ENCODE data around the gene KLF13. TPM values are rescaled to one million over a fixed set of nuclear protein-coding genes. Genes with fewer than 3 reads are reported as not detected.

The KLF13 gene
- total RNA-seq, 1 donor from 2014 or later = 42.7 TPM

DNA sequence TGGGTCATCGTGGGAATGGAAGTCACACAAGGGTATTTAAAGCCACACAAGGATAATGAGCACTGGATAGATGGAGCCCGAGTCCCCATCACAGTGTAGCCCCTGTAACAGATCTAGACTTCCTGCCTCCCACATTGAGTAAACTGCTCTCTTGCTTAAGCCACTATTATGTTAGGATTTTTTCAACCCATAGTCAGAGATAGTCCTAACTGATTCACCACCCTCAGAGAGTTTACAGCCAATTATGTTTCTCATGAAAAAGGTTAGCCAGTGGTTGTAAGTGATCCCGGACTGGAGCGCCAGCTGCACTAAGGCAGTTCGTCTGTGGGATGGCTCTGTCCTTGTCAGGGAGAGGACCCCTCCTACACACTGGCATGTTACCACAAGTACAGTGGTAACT lies 77.0 kb downstream of the KLF13 start:
- ATAC-seq = no peak

DNA sequence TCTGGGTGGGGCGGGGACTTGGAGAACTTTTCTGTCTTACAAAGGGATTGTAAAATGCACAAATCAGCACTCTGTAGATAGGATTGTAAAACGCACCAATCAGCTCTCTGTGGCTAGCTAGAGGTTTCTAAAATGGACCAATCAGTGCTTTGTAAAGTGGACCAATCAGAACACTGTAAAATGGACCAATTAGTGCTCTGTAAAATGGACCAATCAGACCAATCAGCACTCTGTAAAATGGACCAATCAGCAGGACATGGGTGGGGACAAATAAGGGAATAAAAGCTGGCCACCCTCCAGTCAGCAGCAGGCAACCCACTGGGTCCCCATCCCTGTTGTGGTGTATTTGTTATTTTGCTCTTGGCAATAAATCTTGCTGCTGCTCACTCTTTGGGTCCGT lies 77.7 kb downstream of the KLF13 start:
- no peak for ATAC-seq

DNA sequence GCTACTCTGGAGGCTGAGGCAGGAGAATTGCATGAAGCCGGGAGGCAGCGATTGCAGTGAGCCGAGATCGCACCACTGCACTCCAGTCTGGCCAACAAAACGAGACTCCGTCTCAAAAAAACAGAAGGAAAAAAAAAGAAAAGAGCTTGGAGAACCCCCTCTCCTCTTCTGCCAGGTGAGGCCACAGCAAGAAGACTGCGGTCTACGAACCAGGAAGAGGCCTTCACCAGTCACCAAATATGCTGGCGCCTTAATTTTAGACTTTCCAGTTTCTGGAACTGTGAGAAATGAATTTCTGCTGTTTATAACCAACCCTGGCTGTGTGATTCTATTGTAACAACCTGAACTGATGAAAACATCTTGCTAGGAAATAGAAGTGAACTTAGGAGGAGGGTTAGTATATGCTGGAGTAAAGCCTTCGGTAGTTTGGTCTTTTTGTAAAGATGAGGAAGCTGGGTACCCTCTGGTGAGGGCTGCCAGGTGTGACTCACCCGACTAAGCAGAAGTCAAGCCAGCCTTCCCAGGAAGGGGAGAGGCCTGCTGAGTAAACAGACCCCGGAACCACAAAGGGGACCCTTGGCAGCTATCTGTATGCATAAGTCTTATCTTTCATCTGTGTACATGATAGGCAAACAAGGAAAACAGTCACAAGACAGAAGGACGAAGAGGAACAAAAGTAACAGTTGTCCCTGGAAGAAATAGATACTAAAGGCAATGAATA lies 78.7 kb downstream of the KLF13 start:
- no peak for ATAC-seq

DNA sequence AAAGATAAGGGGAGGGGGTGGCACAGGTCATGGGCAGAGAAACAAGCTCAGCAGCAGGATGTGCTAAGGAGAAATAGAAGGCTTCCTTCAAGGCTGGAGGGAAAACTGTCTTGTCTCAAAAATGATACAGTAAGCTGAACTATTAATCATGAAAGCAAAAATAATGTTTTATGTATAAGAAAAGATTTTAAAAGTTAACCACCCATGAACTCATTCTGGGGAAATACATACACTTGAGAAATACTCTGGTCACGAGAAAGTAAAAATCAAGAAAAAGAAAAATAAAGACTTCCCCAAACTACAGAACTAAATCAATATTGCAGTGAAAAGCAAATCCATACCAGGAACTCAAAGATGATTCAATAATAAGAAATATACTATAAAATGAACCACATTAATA lies 80.7 kb downstream of the KLF13 start:
- no peak for ATAC-seq

DNA sequence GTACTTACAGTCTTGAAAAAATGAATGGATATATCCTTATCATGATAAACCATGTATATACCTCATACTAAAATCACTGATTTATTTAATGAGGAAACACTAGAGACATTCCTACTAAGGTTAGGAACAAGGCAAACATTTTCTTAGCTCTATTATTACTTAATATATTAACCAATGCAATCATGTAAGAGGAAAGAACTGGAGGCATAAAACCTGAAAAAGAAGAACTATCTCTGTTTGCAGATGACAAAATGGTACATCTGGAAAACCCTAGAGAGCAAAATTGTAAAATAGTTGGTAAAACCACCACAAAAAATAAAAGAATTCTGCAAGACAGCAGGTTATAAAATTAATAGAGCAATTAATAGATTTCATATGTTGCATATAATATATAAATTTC lies 81.2 kb downstream of the KLF13 start:
- no peak for ATAC-seq

DNA sequence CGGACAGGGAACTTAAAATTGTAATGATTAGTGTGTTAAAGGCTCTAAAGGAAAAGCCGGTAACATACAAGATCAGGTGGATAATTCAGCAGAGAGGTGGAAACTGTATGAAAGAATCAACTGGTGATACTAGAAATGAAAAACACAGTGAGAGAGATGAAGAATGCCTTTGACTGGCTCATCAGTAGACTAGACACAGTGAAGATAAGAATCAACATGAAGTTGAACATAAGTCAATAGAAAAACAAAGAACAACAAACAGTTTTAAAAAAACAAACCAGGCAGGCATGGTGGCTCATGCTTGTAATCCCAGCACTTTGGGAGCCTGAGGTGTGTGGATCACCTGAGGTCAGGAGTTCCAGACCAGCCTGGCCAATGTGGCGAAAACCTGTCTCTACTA lies 82.1 kb downstream of the KLF13 start:
- ATAC-seq = no peak

DNA sequence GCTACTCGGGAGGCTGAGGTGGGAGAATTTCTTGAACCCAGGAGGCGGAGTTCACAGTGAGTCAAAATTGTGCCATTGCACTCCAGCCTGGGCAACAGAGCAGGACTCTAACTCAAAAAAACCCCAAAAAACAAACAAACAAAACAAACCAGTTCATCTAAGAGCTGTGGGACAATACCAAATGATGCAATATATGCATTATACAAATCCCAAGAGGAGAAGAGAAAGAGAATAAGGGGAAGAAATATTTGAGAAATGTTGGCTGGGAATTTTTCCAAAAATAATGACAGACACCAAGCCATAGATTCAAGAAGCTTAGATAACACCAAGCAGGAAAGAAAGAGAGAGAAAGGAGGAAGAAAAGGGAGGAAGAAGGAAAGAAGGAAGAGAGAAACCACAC lies 82.5 kb downstream of the KLF13 start:
- ATAC-seq = no peak

DNA sequence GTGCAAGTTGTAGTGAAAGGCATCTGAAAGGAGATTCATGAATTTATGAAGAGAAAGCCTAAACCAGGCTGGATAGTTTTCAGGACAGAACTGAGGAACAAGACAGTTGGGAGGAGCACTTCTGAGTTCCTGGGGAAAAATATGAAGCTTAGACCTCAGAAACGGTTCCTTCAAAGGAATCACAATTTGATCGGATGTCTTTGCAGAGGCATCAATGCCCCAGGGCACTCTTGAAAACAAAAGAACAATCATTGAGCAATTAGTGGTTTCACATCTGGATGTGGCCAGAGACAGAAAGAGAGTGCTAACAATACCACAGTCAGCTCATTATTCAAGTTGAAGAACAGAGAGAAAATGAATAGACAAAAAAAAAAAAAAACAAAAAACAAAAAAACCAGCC lies 86.2 kb downstream of the KLF13 start:
- no peak for ATAC-seq

DNA sequence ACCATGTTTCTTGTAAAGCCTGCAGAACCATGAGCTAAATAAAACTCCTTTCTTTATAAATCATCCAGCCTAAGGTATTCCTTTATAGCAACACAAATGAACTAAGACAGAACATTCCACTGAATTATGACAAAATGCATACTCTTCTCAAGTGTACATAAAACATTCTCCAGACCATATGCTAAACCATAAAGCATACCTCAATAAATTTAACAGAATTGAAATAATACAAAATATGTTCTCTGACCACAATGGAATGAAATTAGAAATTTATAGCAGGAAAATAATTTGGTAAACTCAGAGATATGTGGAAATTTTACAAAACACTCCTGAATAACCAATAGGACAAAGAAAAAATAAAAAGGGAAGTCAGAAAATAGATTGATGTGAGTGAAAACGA lies 88.6 kb downstream of the KLF13 start:
- ATAC-seq = no peak

DNA sequence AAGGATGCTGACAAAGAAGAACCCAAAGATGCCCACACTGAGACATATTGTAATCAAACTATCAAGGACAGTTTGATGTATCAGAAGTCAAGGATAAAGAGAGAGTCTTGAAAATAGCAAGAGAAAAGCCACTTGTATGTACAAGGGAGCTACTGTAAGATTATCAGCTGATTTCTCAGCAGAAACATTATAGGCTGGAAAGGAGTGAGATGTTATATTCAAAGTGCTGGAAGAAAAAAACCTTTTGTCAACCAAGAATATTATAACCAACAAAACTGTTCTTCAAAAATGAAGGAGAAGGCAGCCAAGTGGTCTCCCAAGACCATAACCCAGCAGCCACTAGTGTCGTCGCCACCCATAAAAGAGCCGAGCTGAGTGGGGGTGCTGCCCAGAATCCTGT lies 93.2 kb downstream of the KLF13 start:
- ATAC-seq = no peak

DNA sequence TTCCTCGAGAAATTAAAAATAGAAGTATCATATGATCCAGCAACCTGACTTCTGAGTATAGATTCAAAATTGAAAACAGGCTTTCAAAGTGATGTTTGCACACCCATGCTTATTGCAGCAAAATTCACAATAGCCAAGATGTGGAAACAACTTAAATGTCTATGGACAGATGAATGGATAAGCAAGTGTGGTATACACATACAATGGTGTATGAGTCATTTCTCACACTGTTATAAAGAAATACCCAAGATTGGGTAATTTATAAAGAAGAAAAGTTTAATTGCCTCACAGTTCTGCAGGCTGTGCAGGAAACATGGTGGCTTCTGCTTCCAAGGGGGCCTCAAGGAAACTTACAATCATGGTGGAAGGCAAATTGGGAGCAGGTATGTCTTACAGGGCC lies 100.8 kb downstream of the KLF13 start:
- peak; percentile 18 for ATAC-seq

Other genes with a start within 250 kb of the KLF13 start
- not detected for gene TRPM1, start 225.1 kb upstream of the KLF13 start, total RNA-seq